ENCODE measurements around the gene STXBP1.
A peak's percentile ranks its signal among the peaks of the same experiment; 100 is the strongest.
"Not testable (repeated sequence)": the region's sequence is repeated elsewhere in the genome, so short reads cannot be mapped to it uniquely, and the experiment has no call there.

STXBP1 gene

DNA sequence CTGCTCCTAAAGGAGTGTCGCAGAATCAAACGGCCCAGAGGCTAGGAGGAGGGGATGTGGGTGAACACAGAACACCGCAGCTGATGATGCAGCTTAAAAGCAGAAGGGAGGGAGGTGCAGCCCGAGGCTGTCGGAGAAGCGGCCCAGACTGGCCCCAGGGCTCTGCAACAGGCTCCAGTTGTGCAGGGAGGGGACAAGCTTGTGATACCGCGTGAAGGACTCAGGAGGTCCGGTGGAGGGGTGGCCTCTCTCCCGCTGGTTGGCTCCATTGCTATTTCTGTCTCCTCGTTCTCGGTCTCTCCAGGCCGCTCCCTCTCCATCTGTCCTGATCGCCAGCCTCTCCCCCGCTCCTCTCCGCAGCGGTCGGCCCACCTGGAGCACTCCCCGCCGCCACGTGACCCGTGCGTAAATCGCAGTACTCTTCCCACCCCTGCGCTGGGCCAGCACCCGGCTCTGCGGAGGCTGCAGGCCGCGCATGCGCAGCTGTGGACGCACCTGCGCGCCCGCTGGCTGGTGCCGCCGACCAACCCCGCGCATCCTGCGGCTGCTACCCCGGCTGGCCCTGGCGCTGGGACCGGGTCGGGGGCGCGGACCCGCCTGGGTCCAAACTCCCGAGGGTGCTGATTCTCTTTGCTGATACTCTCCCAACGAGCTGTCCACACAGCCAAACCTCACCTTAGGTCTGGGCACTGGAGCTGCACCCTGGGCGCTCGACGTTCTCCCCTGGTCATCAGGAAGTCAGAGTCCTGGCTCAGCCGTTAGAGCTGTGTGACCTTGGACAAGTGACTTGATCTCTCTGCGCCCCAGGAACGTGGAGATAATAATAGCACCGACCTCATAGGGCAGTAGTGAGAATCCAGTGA lies 3.7 kb upstream of the STXBP1 start:
- H3K9me3 Mint-ChIP-seq: no peaks in the 10 kb centered on the region
- peaks cover 23% of the 10 kb centered on the region for H3K4me1 Mint-ChIP-seq
- no peaks in the 10 kb centered on the region for H3K36me3 Mint-ChIP-seq (ENCODE audit: low read depth)
- peak overlapping the region; percentile 74 to 80 (median 79) for H3K27ac Mint-ChIP-seq
- H3K27me3 Mint-ChIP-seq (ENCODE audit: low read depth): peaks cover 30% of the 10 kb centered on the region
- TF ChIP-seq, protein P1, sequence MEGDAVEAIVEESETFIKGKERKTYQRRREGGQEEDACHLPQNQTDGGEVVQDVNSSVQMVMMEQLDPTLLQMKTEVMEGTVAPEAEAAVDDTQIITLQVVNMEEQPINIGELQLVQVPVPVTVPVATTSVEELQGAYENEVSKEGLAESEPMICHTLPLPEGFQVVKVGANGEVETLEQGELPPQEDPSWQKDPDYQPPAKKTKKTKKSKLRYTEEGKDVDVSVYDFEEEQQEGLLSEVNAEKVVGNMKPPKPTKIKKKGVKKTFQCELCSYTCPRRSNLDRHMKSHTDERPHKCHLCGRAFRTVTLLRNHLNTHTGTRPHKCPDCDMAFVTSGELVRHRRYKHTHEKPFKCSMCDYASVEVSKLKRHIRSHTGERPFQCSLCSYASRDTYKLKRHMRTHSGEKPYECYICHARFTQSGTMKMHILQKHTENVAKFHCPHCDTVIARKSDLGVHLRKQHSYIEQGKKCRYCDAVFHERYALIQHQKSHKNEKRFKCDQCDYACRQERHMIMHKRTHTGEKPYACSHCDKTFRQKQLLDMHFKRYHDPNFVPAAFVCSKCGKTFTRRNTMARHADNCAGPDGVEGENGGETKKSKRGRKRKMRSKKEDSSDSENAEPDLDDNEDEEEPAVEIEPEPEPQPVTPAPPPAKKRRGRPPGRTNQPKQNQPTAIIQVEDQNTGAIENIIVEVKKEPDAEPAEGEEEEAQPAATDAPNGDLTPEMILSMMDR (IDR thresholded peaks at IDR 0.05; ENCODE audit: unreplicated experiment in 3 of 3): no peak
- peak overlapping the region; percentile 81 to 89 (median 83) for H3K4me3 Mint-ChIP-seq

DNA sequence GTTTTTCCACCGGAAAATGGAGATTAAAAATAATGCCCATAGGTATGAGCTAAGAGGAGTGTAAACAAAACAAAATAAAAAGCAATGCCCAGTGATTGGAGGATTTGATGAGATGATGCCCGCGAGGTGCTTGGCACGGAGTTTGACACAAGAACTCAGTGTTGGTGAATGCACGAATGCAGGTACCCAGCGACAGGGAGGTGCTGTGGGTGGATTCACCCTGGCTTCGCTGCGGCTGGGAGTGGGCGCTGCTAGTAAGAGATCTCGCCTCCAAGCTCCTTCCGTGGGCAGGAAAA lies 526 bp upstream of the STXBP1 start:
- H3K36me3 Mint-ChIP-seq (ENCODE audit: low read depth): no peaks in the 10 kb centered on the region
- H3K27ac Mint-ChIP-seq: peak overlapping the region in 2 of 3 experiments; percentile 10 to 61
- peak overlapping the region; percentile 87 to 94 (median 89) for H3K4me3 Mint-ChIP-seq
- H3K27me3 Mint-ChIP-seq (ENCODE audit: low read depth): peaks cover 35% of the 10 kb centered on the region
- H3K4me1 Mint-ChIP-seq: peaks cover 30% of the 10 kb centered on the region
- TF ChIP-seq, protein P1 (IDR thresholded peaks at IDR 0.05; ENCODE audit: unreplicated experiment in 3 of 3): no peak
- no peaks in the 10 kb centered on the region for H3K9me3 Mint-ChIP-seq

DNA sequence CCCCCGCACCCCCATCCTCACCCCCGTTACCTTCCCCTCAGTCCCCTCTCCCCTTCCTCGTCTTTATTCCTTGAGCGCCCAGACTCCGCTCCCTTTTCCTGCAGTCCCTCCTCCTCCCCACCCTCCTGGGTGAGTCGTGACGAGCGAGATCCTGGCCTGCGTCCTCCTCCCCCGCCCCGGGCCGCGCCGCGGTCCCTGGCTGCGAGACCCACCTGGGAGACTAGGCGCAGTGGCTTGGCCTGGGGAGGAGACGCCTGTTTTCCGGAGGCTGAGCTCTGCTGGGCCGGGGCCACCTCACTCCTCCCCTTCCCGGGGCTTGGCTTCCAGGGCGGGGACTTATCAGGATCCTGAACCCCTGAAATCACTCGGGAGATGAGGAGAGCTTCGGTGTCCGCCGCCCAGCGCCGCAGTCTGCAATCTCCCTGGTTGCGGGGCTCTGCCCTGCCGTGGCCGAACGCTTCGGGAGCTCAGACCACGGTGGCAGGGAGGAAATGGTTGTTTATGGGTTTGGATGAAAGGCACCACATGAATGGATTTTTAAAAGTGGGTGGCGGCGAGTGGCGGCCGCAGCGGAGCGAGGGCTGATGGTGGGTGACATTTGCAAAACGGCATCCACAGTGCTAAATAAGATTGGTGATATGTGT lies 984 bp downstream of the STXBP1 start:
- H3K27me3 Mint-ChIP-seq (ENCODE audit: low read depth): peaks cover 31% of the 10 kb centered on the region
- no peaks in the 10 kb centered on the region for H3K36me3 Mint-ChIP-seq (ENCODE audit: low read depth)
- H3K27ac Mint-ChIP-seq: peak overlapping the region; percentile 72 to 83 (median 82)
- TF ChIP-seq, protein P1 (IDR thresholded peaks at IDR 0.05; ENCODE audit: unreplicated experiment in 3 of 3): no peak
- H3K4me3 Mint-ChIP-seq: peak overlapping the region; percentile 88 to 96 (median 94)
- no peaks in the 10 kb centered on the region for H3K9me3 Mint-ChIP-seq
- H3K4me1 Mint-ChIP-seq: peaks cover 23% of the 10 kb centered on the region

DNA sequence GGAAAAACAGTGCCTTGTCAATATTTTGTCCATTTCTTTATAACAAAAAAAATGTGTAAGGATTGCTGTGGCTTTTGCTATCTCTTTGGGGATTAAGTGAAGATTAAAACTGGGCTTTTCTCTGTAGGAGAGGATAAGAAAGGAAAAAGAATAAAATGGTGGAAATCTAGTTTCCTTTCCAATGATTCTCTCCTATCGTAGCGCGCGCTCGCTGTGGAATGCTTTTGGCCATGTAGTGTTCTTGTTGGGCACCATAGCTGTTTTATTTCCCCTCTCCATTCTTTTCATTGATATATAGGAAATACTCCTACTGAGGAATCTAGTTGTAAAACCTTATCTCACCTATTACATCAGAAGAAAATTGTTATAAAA lies 1.5 kb downstream of the STXBP1 start:
- H3K27ac Mint-ChIP-seq: peak overlapping the region; percentile 72 to 83 (median 82)
- TF ChIP-seq, protein P1 (IDR thresholded peaks at IDR 0.05; ENCODE audit: unreplicated experiment in 3 of 3): no peak
- no peaks in the 10 kb centered on the region for H3K9me3 Mint-ChIP-seq
- H3K36me3 Mint-ChIP-seq (ENCODE audit: low read depth): no peaks in the 10 kb centered on the region
- H3K4me1 Mint-ChIP-seq: peaks cover 19% of the 10 kb centered on the region
- H3K27me3 Mint-ChIP-seq (ENCODE audit: low read depth): peaks cover 30% of the 10 kb centered on the region
- peak overlapping the region; percentile 88 to 96 (median 94) for H3K4me3 Mint-ChIP-seq

DNA sequence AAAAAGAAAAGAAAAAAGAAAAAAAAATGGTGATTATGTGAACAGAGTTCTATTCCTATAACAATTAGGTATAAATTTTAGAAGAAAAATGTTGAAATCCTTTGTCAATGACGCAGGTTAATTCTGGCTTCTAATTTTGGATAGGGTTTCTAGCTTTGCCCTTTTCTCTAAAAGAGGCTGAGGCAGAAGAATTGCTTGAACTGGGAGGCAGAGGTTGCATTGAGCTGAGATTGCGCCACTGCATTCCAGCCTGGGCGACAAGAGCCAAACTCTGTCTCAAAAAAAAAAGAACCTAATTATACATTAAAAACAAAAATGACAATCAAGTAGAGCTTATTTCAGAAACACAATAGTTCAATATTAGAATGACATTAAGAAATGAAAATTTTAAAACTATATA lies 2.9 kb downstream of the STXBP1 start:
- no peak overlapping the region for H3K4me3 Mint-ChIP-seq
- H3K27me3 Mint-ChIP-seq (ENCODE audit: low read depth): peaks cover 18% of the 10 kb centered on the region
- peaks cover 16% of the 10 kb centered on the region for H3K4me1 Mint-ChIP-seq
- H3K9me3 Mint-ChIP-seq: no peaks in the 10 kb centered on the region
- H3K27ac Mint-ChIP-seq: no peak overlapping the region
- TF ChIP-seq, protein P1 (IDR thresholded peaks at IDR 0.05; ENCODE audit: unreplicated experiment in 3 of 3): no peak
- H3K36me3 Mint-ChIP-seq (ENCODE audit: low read depth): no peaks in the 10 kb centered on the region

DNA sequence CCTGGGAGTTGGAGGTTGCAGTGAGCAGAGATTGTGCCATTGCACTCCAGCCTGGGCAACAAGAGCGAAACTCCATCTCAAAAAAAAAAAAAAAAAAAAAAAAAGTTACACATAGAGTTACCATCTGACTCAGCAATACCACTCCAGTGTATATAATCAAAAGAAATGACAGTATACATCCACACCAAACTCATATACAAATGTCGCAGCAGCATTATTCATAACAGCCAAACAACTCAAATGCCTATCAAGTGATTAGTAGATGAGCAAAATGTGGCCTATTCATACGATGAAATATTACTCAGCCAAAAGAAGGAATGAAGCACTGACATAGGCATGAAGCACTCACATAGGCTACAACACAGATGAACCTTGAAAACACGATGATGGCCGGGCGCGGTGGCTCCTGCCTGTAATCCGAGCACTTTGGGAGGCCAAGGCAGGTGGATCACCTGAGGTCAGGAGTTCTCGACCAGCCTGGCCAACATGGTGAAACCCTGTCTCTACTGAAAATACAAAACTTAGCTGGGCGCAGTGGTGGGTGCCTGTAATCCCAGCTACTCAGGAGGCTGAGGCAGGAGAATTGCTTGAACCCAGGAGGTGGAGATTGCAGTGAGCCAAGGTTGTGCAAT lies 9.4 kb downstream of the STXBP1 start:
- H3K9me3 Mint-ChIP-seq; H3K36me3 Mint-ChIP-seq (ENCODE audit: low read depth); H3K27me3 Mint-ChIP-seq (ENCODE audit: low read depth); H3K4me3 Mint-ChIP-seq; H3K4me1 Mint-ChIP-seq; H3K27ac Mint-ChIP-seq: not testable (repeated sequence)

Measured in nephron (organoid).